Activated T-cell treated with anti-CD3 and anti-CD28 coated beads, Interleukin-2, amount 50 U/mL, for 1 hour (primary cell): ENCODE data around the gene MED7.

Source experiments
- DNase-seq: peaks from one replicate; pipeline ENCODE4 v3.0.0-alpha.2; 2020

Gene MED7

DNA sequence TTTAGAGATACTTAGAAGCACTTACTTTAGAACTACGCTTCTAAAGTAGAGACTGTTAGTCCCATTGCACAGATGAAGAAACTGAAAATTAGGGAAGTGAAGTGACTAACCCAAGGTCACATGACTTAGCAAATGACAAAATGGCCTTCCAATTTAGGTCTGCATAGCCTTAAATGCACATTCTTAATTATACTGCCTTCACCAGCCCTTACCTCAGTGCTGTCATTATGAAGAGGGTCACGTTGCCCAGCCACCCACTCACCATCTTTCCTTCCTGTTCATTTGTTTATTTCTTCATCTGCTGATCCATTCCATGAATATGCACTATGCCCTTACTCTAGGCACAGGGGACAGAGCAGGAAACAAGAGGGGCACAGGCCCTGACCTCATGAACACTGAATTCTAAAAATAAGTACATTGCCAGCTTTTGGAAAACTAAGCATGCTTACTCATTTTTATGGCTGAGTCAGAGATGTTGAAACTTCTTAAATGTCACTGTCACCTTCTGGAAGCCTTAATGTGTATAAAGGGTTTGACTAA lies 42.5 kb downstream of the MED7 start:
- DNase-seq = no peak

DNA sequence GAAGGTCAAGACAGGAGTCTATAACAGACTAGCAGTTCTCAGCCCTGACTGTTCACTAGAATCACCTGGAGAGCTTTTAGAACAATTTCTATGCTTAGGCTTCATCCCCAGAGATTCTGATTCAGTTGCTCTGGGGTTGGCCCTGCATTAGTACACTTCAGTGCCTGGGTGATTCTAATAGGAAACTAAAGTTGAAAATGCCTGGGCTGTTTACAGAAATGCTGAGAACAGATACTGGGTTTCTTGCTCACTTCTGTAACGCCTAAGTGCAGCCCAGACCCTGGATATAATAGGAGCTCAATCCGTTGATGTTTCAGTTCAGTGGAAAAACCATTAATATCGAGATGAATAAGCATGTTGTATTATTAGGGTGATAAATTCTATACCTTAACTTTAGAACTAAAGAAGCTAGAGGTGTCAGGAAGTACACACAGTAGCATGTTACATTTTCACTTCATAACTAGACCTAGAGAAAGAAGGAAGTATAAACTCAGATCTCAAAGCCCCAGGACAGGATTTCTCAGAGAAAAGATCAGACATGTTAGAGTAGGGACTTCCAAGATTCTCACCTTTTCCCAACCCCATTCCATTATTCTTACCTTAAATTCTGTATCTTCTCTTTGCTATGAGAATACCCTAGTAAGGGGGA lies 54.2 kb downstream of the MED7 start:
- DNase-seq = no peak
